Measurements from ENCODE around the gene OTUB1. TPM values are rescaled to one million over a fixed set of nuclear protein-coding genes. Genes with fewer than 3 reads are reported as not detected.
A peak's percentile ranks its signal among the peaks of the same experiment; 100 is the strongest.

Gene OTUB1, protein sequence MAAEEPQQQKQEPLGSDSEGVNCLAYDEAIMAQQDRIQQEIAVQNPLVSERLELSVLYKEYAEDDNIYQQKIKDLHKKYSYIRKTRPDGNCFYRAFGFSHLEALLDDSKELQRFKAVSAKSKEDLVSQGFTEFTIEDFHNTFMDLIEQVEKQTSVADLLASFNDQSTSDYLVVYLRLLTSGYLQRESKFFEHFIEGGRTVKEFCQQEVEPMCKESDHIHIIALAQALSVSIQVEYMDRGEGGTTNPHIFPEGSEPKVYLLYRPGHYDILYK
- total RNA-seq, result 57.0 TPM
- long read RNA-seq, transcript OTUB1-209 (7 exons, 1,729 nt), result major isoform, 109 of 145 reads
- long read RNA-seq, transcript OTUB1-201 (6 exons, 2,493 nt), result minor isoform, 20 of 145 reads
- long read RNA-seq, partial matches to known transcripts, result 10 of 145 reads
- long read RNA-seq, other reads (novel, unspliced or antisense), result 6 of 145 reads

DNA sequence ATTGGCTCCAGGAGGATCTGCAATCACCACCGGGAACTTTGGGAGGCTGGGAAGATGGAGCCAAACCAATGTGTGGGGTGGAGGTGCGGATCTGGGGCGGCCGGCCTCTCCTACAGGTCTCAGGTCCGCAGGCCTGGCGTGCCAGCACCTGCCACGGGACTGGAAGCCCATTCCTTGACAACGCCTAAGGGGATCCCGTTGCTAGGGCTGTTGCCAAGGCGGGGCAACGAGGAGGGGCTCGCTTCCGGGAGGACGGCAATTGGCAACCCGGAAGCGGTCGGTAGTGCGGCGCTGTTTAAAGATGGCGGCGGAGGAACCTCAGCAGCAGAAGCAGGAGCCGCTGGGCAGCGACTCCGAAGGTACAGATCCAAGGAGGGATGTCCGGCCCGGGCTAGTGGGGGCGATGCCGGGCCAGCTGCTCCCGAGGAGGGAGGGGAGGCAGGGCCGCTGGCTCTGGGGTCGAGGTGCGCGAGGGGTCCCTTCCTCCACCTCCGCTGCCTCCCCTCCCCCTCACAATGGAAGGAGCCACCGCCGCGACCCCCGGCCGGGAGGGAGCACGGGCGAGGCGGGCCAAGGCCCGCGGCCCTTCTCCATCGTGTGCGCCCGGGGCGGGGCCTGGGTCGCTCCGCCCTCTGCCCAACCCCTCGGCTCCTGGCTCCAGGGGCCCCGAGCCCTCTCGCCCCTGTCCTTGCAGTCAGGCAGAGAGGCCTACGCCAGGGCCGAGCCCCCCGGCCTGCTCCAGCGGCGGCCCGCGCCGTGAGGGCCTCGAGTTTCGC is at the start of gene OTUB1:
TSS of gene OTUB1 (plus strand) at position 283 of the 776 bp plus-strand sequence. CDS start at position 302, 19 bp downstream.
- H3K27ac ChIP-seq (replicated peaks), result peak within 1 kb of the TSS; percentile 90
- DNase-seq, result peak; percentile 90
- H3K9me3 ChIP-seq (replicated peaks), result no peaks in the 10 kb centered on the region
- peaks cover 24% of the 10 kb centered on the region for H3K36me3 ChIP-seq
- H3K4me1 ChIP-seq, result peaks cover 48% of the 10 kb centered on the region
- peak within 1 kb of the TSS; percentile 97 for H3K4me3 ChIP-seq
- intact Hi-C loops (cut with micrococcal nuclease), result no loop called here
- no peaks in the 10 kb centered on the region for H3K27me3 ChIP-seq (ENCODE audit: low read depth)
- TF ChIP-seq, protein P1, sequence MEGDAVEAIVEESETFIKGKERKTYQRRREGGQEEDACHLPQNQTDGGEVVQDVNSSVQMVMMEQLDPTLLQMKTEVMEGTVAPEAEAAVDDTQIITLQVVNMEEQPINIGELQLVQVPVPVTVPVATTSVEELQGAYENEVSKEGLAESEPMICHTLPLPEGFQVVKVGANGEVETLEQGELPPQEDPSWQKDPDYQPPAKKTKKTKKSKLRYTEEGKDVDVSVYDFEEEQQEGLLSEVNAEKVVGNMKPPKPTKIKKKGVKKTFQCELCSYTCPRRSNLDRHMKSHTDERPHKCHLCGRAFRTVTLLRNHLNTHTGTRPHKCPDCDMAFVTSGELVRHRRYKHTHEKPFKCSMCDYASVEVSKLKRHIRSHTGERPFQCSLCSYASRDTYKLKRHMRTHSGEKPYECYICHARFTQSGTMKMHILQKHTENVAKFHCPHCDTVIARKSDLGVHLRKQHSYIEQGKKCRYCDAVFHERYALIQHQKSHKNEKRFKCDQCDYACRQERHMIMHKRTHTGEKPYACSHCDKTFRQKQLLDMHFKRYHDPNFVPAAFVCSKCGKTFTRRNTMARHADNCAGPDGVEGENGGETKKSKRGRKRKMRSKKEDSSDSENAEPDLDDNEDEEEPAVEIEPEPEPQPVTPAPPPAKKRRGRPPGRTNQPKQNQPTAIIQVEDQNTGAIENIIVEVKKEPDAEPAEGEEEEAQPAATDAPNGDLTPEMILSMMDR (IDR thresholded peaks at IDR 0.05; ENCODE audit: borderline replicate concordance), result no peak

DNA sequence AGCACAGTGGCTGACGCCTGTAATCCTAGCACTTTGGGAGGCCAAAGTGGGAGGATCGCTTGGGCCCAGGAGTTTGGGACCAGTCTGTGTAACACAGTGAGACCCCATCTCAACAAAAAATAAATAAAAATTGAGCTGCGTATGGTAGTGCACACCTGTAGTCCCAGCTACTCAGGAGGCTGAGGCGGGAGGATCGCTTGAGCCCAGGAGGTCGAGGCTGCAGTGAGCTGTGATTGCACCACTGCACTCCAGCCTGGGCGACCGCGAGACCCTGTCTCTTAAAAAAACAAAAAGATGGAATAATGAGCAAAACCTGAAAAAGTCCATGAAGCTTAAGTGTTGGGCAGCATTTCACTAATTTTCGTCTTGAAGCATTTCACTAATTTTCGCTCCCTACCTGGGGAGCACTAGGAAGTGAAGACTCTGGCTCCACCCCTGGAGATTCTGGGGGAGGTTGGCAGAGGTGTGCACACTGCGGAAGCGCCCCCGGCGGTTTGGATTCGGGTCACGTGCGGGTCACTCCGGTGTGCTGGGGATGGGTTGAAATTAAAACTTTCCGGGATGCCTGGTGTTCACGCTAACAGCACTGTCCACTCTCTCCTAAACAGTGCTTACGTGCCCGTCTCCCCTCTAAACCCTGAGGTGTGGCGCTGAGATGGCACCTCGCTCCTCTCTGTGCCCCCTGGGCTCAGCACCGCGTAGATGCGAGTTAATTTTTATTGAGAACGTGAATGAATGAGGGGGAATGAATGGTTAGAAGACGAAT is 48.3 kb upstream of the OTUB1 start:
- intact Hi-C loops (cut with micrococcal nuclease), result no loop called here
- Histone ChIP-seq H3K4me1 (peaks cover 45% of the 10 kb centered on the region), H3K27me3 (ENCODE audit: low read depth) (no peaks in the 10 kb centered on the region), H3K27ac (replicated peaks) (peak overlapping the region; percentile 83), H3K36me3 (no peaks in the 10 kb centered on the region), H3K9me3 (replicated peaks) (no peaks in the 10 kb centered on the region), H3K4me3 (peak overlapping the region; percentile 81)
- TF ChIP-seq, protein P1 (IDR thresholded peaks at IDR 0.05; ENCODE audit: borderline replicate concordance), result no peak
- no peak for DNase-seq

DNA sequence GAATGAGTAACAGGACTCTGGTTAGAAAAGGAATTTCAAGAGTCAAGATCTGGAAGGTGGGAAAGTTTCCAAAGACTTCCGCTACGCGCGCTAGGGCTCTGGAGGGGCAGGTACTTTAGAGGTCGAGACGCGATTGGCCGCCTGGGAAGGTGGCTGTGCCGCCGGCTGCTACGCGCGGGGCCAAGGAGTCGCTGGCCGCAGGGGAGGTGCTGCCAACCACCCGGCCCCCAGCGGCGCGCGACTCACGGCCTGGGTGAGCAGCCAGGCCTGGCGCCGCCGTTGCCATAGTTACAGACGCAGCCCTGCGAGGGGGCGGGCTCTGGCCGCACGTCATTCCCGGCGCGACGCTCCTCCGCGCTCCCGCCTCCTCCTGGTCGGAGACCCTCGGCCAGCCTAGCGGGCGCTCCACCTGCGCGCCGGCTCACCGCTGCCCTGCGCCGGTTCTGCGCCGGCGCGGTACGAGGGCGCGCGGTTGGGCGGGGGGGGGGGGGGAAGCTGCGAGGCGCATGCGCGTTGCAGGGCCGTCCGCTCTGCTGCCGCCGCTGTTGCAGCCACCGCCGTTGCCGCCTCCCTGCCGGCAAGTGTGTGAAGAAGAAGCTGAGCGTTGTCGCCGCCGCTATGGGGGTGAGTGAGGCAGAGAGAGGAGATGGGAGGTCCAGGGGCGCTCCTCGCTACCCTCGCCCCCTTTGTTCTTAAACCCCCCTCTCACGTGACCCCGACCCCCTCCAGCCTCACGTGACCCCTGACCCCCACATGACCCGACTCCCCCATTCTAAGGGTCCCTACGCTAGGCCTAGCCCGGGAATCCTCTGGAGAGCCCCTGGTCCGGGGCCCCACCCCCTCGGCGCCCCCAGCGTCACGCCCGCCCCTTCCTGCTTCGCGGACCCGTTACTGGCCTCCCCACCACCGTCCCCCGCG is 47.5 kb upstream of the OTUB1 start, which contains the start of gene NAA40:
TSS of gene NAA40 (plus strand) at position 524 of the 918 bp plus-strand sequence. CDS start at position 619, 95 bp downstream.
- peak within 1 kb of the TSS; percentile 83 for H3K27ac ChIP-seq (replicated peaks)
- no peaks in the 10 kb centered on the region for H3K27me3 ChIP-seq (ENCODE audit: low read depth)
- TF ChIP-seq, protein P1 (IDR thresholded peaks at IDR 0.05; ENCODE audit: borderline replicate concordance), result no peak
- peak; percentile 87 for DNase-seq
- peaks cover 54% of the 10 kb centered on the region for H3K4me1 ChIP-seq
- no peaks in the 10 kb centered on the region for H3K36me3 ChIP-seq
- intact Hi-C loops (cut with micrococcal nuclease), result no loop called here
- H3K9me3 ChIP-seq (replicated peaks), result no peaks in the 10 kb centered on the region
- peak within 1 kb of the TSS; percentile 81 for H3K4me3 ChIP-seq

DNA sequence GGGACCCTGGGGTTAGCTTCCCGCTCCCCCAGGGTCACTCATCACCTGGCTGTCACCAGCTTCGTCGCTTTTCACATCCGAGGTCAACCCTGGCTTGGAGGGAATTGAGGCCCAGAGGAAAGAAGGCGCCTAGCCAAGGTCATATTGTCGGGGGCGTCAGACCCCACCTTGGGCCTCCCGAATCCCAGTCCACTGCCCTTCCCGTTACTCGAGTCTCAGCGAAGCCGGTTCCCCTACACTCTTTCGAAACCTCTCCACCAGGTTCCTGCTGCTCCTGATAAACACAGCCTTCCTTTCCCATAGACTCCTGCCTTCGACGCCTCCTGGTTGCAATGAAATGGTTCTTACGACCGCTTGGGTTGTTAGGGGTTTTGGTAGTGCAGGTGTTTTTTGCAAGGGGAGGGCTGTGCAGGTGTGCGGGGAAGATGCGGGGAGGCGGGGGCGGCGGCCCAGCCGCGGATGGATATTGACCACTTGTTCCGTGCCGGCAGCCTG is 46.8 kb upstream of the OTUB1 start:
- peak overlapping the region; percentile 83 for H3K27ac ChIP-seq (replicated peaks)
- no peaks in the 10 kb centered on the region for H3K36me3 ChIP-seq
- H3K9me3 ChIP-seq (replicated peaks), result no peaks in the 10 kb centered on the region
- DNase-seq, result no peak
- H3K4me3 ChIP-seq, result peak overlapping the region; percentile 81
- TF ChIP-seq, protein P1 (IDR thresholded peaks at IDR 0.05; ENCODE audit: borderline replicate concordance), result no peak
- intact Hi-C loops (cut with micrococcal nuclease), result no loop called here
- H3K4me1 ChIP-seq, result peaks cover 61% of the 10 kb centered on the region
- H3K27me3 ChIP-seq (ENCODE audit: low read depth), result no peaks in the 10 kb centered on the region
